ENCODE measurements around the gene RNF34. TPM values are rescaled to one million over a fixed set of nuclear protein-coding genes. Genes with fewer than 3 reads are reported as not detected.

RNF34 gene
- total RNA-seq, 1 experiment from 2014 or later, result 66.4 TPM

DNA sequence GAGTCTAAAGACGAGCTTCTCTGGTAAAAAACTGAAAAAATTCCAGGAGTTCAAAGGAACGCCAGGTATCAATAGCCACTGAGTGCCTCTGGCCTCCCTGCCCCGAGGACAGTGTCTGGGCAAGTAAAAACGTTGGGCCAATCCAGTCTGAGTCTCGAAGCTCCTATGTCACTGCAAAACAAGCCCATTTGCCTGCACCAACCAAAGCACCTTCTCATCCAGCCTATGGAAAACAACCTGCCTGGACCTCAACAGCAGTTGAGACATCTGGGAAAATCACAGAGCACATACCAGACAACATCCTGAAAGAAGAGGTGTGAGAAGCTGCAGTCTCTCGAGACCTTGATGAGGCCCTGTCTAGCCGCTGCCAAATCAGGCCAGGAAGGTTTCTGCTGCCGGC is 56.6 kb downstream of the RNF34 start:
- WGBS (ENCODE audit: extremely low coverage, insufficient read length, low lambda C conversion rate), result no CpG with 5 or more reads among the region's 8 CpGs
- Histone ChIP-seq H4K8ac (replicated peaks; ENCODE audit: insufficient read length, low read depth, low read length) (no peak overlapping the region), H3K18ac (ENCODE audit: insufficient read length, low read depth, low read length) (no peak overlapping the region), H4K20me1 (ENCODE audit: control insufficient read depth, insufficient read depth, insufficient read length) (no peaks in the 10 kb centered on the region), H2BK15ac (ENCODE audit: low read depth, low read length) (no peak overlapping the region), H3K4me2 (ENCODE audit: insufficient read depth, insufficient read length, low read length) (no peak overlapping the region), H2BK20ac (ENCODE audit: low read depth, low read length, poor library complexity, severe bottlenecking) (no peak overlapping the region), H3T11ph (ENCODE audit: low read length) (no peak overlapping the region), H3K14ac (ENCODE audit: insufficient read depth, low read length) (no peak overlapping the region), H3K23ac (ENCODE audit: insufficient read length, low read depth, low read length) (no peak overlapping the region), H4K5ac (ENCODE audit: insufficient read length, low read depth, low read length) (no peak overlapping the region), H2AFZ (ENCODE audit: low read length) (no peak overlapping the region), H3K27me3 (ENCODE audit: insufficient read depth, low read length) (no peaks in the 10 kb centered on the region), H2AK5ac (ENCODE audit: insufficient read length, low read length) (no peak overlapping the region), H3K79me2 (ENCODE audit: insufficient read depth, low read length) (peaks cover 16% of the 10 kb centered on the region; the same call in 1 of the 2 replicates), H3K23me2 (ENCODE audit: insufficient read length, low read depth, low read length, poor library complexity, severe bottlenecking) (no peaks in the 10 kb centered on the region), H3K9ac (ENCODE audit: extremely low read depth, insufficient read length, low read length) (no peak overlapping the region), H2BK120ac (ENCODE audit: low read depth, low read length, poor library complexity, severe bottlenecking) (no peak overlapping the region), H3K27ac (ENCODE audit: insufficient read length, low read depth, low read length) (no peak overlapping the region), H3K9me3 (ENCODE audit: control insufficient read depth, low read depth, low read length) (no peaks in the 10 kb centered on the region), H3K56ac (ENCODE audit: insufficient read length, low read depth, low read length) (no peak overlapping the region), H3K79me1 (ENCODE audit: insufficient read depth, low read depth, low read length, poor library complexity, severe bottlenecking) (peaks cover 17% of the 10 kb centered on the region), H4K91ac (ENCODE audit: insufficient read length, low read depth, low read length) (no peak overlapping the region), H3K4me1 (ENCODE audit: insufficient read depth, low read length) (no peaks in the 10 kb centered on the region), H2BK12ac (ENCODE audit: insufficient read length, low read depth, low read length) (no peak overlapping the region), H3K4ac (ENCODE audit: low read depth, low read length) (no peak overlapping the region), H2BK5ac (ENCODE audit: insufficient read length, low read length) (no peak overlapping the region)
- Mint-ChIP-seq H3K9me3 (peaks cover 0 to 2% of the 10 kb centered on the region in 2 experiments; a peak in 1 of 5 replicates), H3K27ac (peak overlapping the region in 2 of 3 experiments; percentile 81 to 82; a peak in 4 of 7 replicates), H3K27me3 (ENCODE audit: low read depth) (no peaks in the 10 kb centered on the region), H3K4me1 (peaks cover 11 to 20% of the 10 kb centered on the region in 2 experiments; a peak in 3 of 4 replicates), H3K36me3 (ENCODE audit: insufficient read depth in 1 of 3, low read depth in 3 of 3) (peaks cover 13 to 32% (median 15%) of the 10 kb centered on the region in 3 experiments; a peak in 6 of 7 replicates), H3K4me3 (no peak overlapping the region)
- TF ChIP-seq CTCF (conservative IDR thresholded peaks at IDR 0.05), result no peak
- no peak for DNase-seq

Measured in H9 (cell line).